Cardiac atrium fibroblast (primary cell): Measurements from ENCODE around the gene SLC1A3. TPM values are rescaled to one million over a fixed set of nuclear protein-coding genes. Genes with fewer than 3 reads are reported as not detected.

ENCODE experiments used
- total RNA-seq: library from RNA; depleted of rRNA; stranded (reverse); fragments of >200 nt; gene quantifications from 2 replicates; pipeline ENCODE4 v1.2.3, GENCODE V29; 2015

SLC1A3 gene
- 3.8 and 5.0 TPM in 2 replicates for total RNA-seq

GRCh38 chr5:36606428-36607113 lies at the start of gene SLC1A3:
SLC1A3 (plus strand) TSS chr5:36606606; CDS start chr5:36608424, 1,818 bp downstream.

